Gastrocnemius medialis (tissue), 4 donors: ENCODE data around the gene ORC6. TPM values are rescaled to one million over a fixed set of nuclear protein-coding genes. Genes with fewer than 3 reads are reported as not detected.

Source experiments
- ATAC-seq, 2 donors: fragments of 150-250 bp; one replicate each; pipeline ENCODE4 v1.9.1; 2016
- DNase-seq, 2 donors: peaks; one replicate each; pipeline ENCODE4 v3.0.0-alpha.2; 2019
- H3K27ac ChIP-seq, 4 donors: fragments of 200-600 bp; sonication (generic); 1 replicate in 1 of 4; 2 replicates in 3 of 4; pipeline ENCODE4 v1.5.1; 2016 to 2018; ENCODE audit warnings: mild to moderate bottlenecking in 2 of 4, moderate library complexity in 1 of 4
- H3K27me3 ChIP-seq, 3 donors: fragments of 200-600 bp; sonication (generic) in 2 of 3; 1 replicate in 1 of 3; 2 replicates in 2 of 3; pipeline versions ENCODE4 v1.5.1 to v1.6.0; 2016 to 2019; ENCODE audit warnings: mild to moderate bottlenecking in 1 of 3, moderate library complexity in 1 of 3
- H3K36me3 ChIP-seq, 2 donors: fragments of 200-600 bp; sonication (generic) in 1 of 2; one replicate each; pipeline ENCODE4 v1.5.1; 2017 to 2018
- H3K4me1 ChIP-seq, 2 donors: fragments of 200-600 bp; sonication (generic) in 1 of 2; one replicate each; pipeline ENCODE4 v1.5.1; 2016 to 2017; ENCODE audit warnings: mild to moderate bottlenecking in 2 of 2
- H3K4me3 ChIP-seq, 4 donors: fragments of 200-600 bp; sonication (generic) in 3 of 4; 1 replicate in 1 of 4; 2 replicates in 3 of 4; pipeline ENCODE4 v1.5.1; 2016 to 2019; ENCODE audit warnings: mild to moderate bottlenecking in 2 of 4
- H3K9me3 ChIP-seq, 3 donors: fragments of 200-600 bp; sonication (generic) in 2 of 3; 1 replicate in 1 of 3; 2 replicates in 2 of 3; pipeline ENCODE4 v1.5.1; 2016 to 2019
- CTCF ChIP-seq, 5 experiments: fragments of 450-650 bp in 3 of 5; fragments of 200-600 bp in 2 of 5; sonication (generic) in 2 of 5; IDR thresholded peaks in 4 of 5; conservative IDR thresholded peaks in 1 of 5; 1 replicate in 4 of 5; 2 replicates in 1 of 5; pipeline ENCODE4 v1.5.1; 2016 to 2019; ENCODE audit warnings: antibody characterized with exemption in 5 of 5, mild to moderate bottlenecking in 3 of 5, moderate library complexity in 3 of 5
- POLR2A ChIP-seq, 2 donors: fragments of 450-650 bp; IDR thresholded peaks; one replicate each; pipeline ENCODE4 v1.6.1; 2017; ENCODE audit warnings: antibody characterized with exemption in 2 of 2, mild to moderate bottlenecking in 2 of 2, moderate library complexity in 2 of 2
- in situ Hi-C, 4 donors: fragments of 200-750 bp; cut with MboI; loops; one replicate each; pipeline versions ENCODE4 v1.15.0 to v1.8.0; 2017; ENCODE audit warnings: low sequenced_read_pairs in 4 of 4
- intact Hi-C: fragments of 100-400 bp; cut with DNase I; formaldehyde crosslinking; loops from one replicate; pipeline ENCODE4 v1.15.1; 2023; ENCODE audit warnings: low total_unique reads
- total RNA-seq, 4 donors: library from RNA; depleted of rRNA; stranded (reverse); fragments of >200 nt; gene quantifications; one replicate each; pipeline versions ENCODE4 v1.1.0 to v1.2.3, GENCODE V29; 2016

ORC6 gene
- total RNA-seq = 1 to 10 TPM in 3 of 4 donors, under 1 TPM in 1; 0.40 to 5.7 (median 1.2) TPM

GRCh38 chr16:46689365-46690280 is at the start of gene ORC6:
ORC6 (plus strand) TSS chr16:46689659; CDS start chr16:46689706, 47 bp downstream.
- Histone ChIP-seq H3K27ac (peak within 1 kb of the TSS; percentile 91 to 97 (median 96)), H3K9me3 (no peaks in the 10 kb centered on the region), H3K27me3 (no peaks in the 10 kb centered on the region), H3K4me1 (peaks cover 30 to 32% of the 10 kb centered on the region in 2 donors), H3K36me3 (no peaks in the 10 kb centered on the region), H3K4me3 (peak within 1 kb of the TSS; percentile 86 to 97 (median 92))
- peak; percentile 88 to 89 for ATAC-seq
- intact Hi-C loops (loop anchor here (1.0 to 2.0 kb wide), 4 partner anchors 39 to 142 kb away; partner anchors contain the start of genes C16orf87 and SHCBP1), in situ Hi-C loops (no loop called here)
- DNase-seq = peak; percentile 97
- TF ChIP-seq CTCF (IDR thresholded peaks at IDR 0.05 in 4 of 5, conservative IDR thresholded peaks at IDR 0.05 in 1 of 5) (peak in 1 of 5 experiments; percentile 7), POLR2A (IDR thresholded peaks at IDR 0.05) (no peak)

- no peak for DNase-seq
- TF ChIP-seq POLR2A (IDR thresholded peaks at IDR 0.05) (no peak), CTCF (IDR thresholded peaks at IDR 0.05 in 4 of 5, conservative IDR thresholded peaks at IDR 0.05 in 1 of 5) (no peak)
- intact Hi-C loops (loop anchor here (5.0 kb wide), 2 partner anchors 274 to 324 kb away; partner anchors contain the start of gene DNAJA2), in situ Hi-C loops (no loop called here)
- H3K27me3 ChIP-seq = no peaks in the 10 kb centered on the region
- peaks cover 4 to 6% of the 10 kb centered on the region in 2 donors for H3K4me1 ChIP-seq
- H3K36me3 ChIP-seq = no peaks in the 10 kb centered on the region
- peaks cover 0 to 4% (median 0%) of the 10 kb centered on the region in 3 donors for H3K9me3 ChIP-seq
- ATAC-seq = no peak
- H3K27ac ChIP-seq = peak overlapping the region; percentile 86 to 94 (median 90)
- H3K4me3 ChIP-seq = no peak overlapping the region
Observed at GRCh38 chr16:46648656-46649055, 40.8 kb upstream of the ORC6 start.

- H3K36me3 ChIP-seq = no peaks in the 10 kb centered on the region
- peaks cover 4 to 6% of the 10 kb centered on the region in 2 donors for H3K4me1 ChIP-seq
- H3K9me3 ChIP-seq = peaks cover 0 to 1% (median 0%) of the 10 kb centered on the region in 3 donors
- peak overlapping the region; percentile 86 to 94 (median 90) for H3K27ac ChIP-seq
- intact Hi-C loops = loop anchor here (2.0 to 5.0 kb wide), 3 partner anchors 39 to 323 kb away; partner anchors contain the start of genes DNAJA2, ORC6 and VPS35
- H3K27me3 ChIP-seq = no peaks in the 10 kb centered on the region
- DNase-seq = peak; percentile 87 to 94
- peak overlapping the region; percentile 43 to 56 (median 47) for H3K4me3 ChIP-seq
- peak; percentile 95 to 97 for ATAC-seq
- TF ChIP-seq CTCF (IDR thresholded peaks at IDR 0.05 in 4 of 5, conservative IDR thresholded peaks at IDR 0.05 in 1 of 5) (no peak), POLR2A (IDR thresholded peaks at IDR 0.05) (peak; percentile 73)
- in situ Hi-C loops = loop anchor here in 1 of 4 donors (25.0 kb wide), 1 partner anchor 263 kb away; no protein-coding TSS in a partner anchor
Observed at GRCh38 chr16:46649588-46650253, 39.7 kb upstream of the ORC6 start.

GRCh38 chr16:46650254-46650623 is 39.2 kb upstream of the ORC6 start:
- Histone ChIP-seq H3K4me3 (peak overlapping the region; percentile 43 to 56 (median 47)), H3K9me3 (no peaks in the 10 kb centered on the region), H3K4me1 (peaks cover 4 to 6% of the 10 kb centered on the region in 2 donors), H3K36me3 (no peaks in the 10 kb centered on the region), H3K27ac (peak overlapping the region; percentile 86 to 94 (median 90)), H3K27me3 (no peaks in the 10 kb centered on the region)
- DNase-seq = peak; percentile 41 to 74
- TF ChIP-seq POLR2A (IDR thresholded peaks at IDR 0.05) = no peak
- no peak for TF ChIP-seq CTCF (IDR thresholded peaks at IDR 0.05 in 4 of 5, conservative IDR thresholded peaks at IDR 0.05 in 1 of 5)
- peak; percentile 88 to 89 for ATAC-seq
- in situ Hi-C loops = loop anchor here in 1 of 4 donors (25.0 kb wide), 1 partner anchor 262 kb away; no protein-coding TSS in a partner anchor
- intact Hi-C loops = loop anchor here (2.0 kb wide), 1 partner anchor 39 kb away; the partner anchor contains the start of genes ORC6 and VPS35
